Body of pancreas (tissue), 4 donors: ENCODE results near the gene NANOS2. TPM values are rescaled to one million over a fixed set of nuclear protein-coding genes. Genes with fewer than 3 reads are reported as not detected.

Source experiments
- ATAC-seq: fragments of 150-250 bp; one replicate; pipeline ENCODE4 v1.9.1; 2016
- DNase-seq, 4 donors: peaks; one replicate each; pipeline ENCODE4 v3.0.0-alpha.2; 2019
- H3K27ac ChIP-seq, 4 donors: fragments of 200-600 bp; sonication (generic); 1 replicate in 3 of 4; 2 replicates in 1 of 4; pipeline versions ENCODE4 v1.5.1 to v1.6.1; 2016 to 2019; ENCODE audit warnings: mild to moderate bottlenecking in 1 of 4, mixed read lengths in 1 of 4, moderate library complexity in 1 of 4
- H3K27me3 ChIP-seq, 2 donors: fragments of 200-600 bp; sonication (generic); one replicate each; pipeline ENCODE4 v1.6.0; 2016; ENCODE audit warnings: mild to moderate bottlenecking in 1 of 2
- H3K36me3 ChIP-seq, 2 donors: fragments of 200-600 bp; sonication (generic); replicated peaks in 1 of 2; 2 replicates each; pipeline ENCODE4 v1.5.1; 2016; ENCODE audit warnings: low read depth in 2 of 2; ENCODE audit not compliant: insufficient read depth in 1 of 2
- H3K4me1 ChIP-seq: fragments of 200-600 bp; sonication (generic); one replicate; pipeline ENCODE4 v1.6.0; 2016
- H3K4me3 ChIP-seq, 2 donors: fragments of 200-600 bp; sonication (generic); 1 replicate in 1 of 2; 2 replicates in 1 of 2; pipeline ENCODE4 v1.5.1; 2016 to 2019
- H3K9me3 ChIP-seq, 3 donors: fragments of 200-600 bp; sonication (generic); 1 replicate in 2 of 3; 2 replicates in 1 of 3; pipeline ENCODE4 v1.5.1; 2016
- CTCF ChIP-seq, 7 experiments: fragments of 450-650 bp in 4 of 7; fragments of 200-600 bp in 3 of 7; sonication (generic) in 3 of 7; IDR thresholded peaks; one replicate each; pipeline ENCODE4 v1.5.1; 2016 to 2019; ENCODE audit warnings: antibody characterized with exemption in 7 of 7
- POLR2A ChIP-seq, 3 donors: fragments of 450-650 bp; IDR thresholded peaks; one replicate each; pipeline ENCODE4 v1.6.1; 2016; ENCODE audit warnings: antibody characterized with exemption in 3 of 3, mild to moderate bottlenecking in 2 of 3
- WGBS, 2 donors: methylation state at CpG; one replicate each; pipeline ENCODE4 v1.1.5; 2017; 5-methylcytosine and 5-hydroxymethylcytosine counted together
- intact Hi-C: fragments of 100-400 bp; cut with DNase I; formaldehyde crosslinking; loops from one replicate; pipeline ENCODE4 v1.15.1; 2023
- total RNA-seq, 2 donors: library from RNA; depleted of rRNA; stranded (reverse); fragments of >200 nt; gene quantifications; one replicate each; pipeline ENCODE4 v1.1.0, GENCODE V29; 2016

Gene NANOS2
- total RNA-seq, 2 donors from 2014 or later: not detected

- intact Hi-C loops: no loop called here
- ATAC-seq: no peak
- TF ChIP-seq CTCF (IDR thresholded peaks at IDR 0.05) (no peak), POLR2A (IDR thresholded peaks at IDR 0.05) (no peak)
- no peak overlapping the region for H3K4me3 ChIP-seq
- H3K27ac ChIP-seq: no peak overlapping the region
- peaks cover 4% of the 10 kb centered on the region for H3K4me1 ChIP-seq
- WGBS, 2 donors: 66 to 73% methylated on average over 12 of the region's 12 CpGs
- no peaks in the 10 kb centered on the region for H3K36me3 ChIP-seq
- no peaks in the 10 kb centered on the region for H3K27me3 ChIP-seq
- DNase-seq: no peak
- H3K9me3 ChIP-seq: no peaks in the 10 kb centered on the region
These were observed 44.4 kb upstream of the NANOS2 start for GRCh38 chr19:45958769-45959516.

- intact Hi-C loops: no loop called here
- TF ChIP-seq CTCF (IDR thresholded peaks at IDR 0.05) (no peak), POLR2A (IDR thresholded peaks at IDR 0.05) (no peak)
- Histone ChIP-seq H3K4me1 (peaks cover 4% of the 10 kb centered on the region), H3K9me3 (no peaks in the 10 kb centered on the region), H3K27ac (no peak overlapping the region), H3K27me3 (no peaks in the 10 kb centered on the region), H3K36me3 (no peaks in the 10 kb centered on the region), H3K4me3 (no peak overlapping the region)
- no peak for DNase-seq
- WGBS, 2 donors: 83 to 86% methylated on average over 6 of the region's 6 CpGs
- ATAC-seq: no peak
These were observed 43.7 kb upstream of the NANOS2 start for GRCh38 chr19:45958320-45958719.

- no peak for TF ChIP-seq CTCF (IDR thresholded peaks at IDR 0.05)
- TF ChIP-seq POLR2A (IDR thresholded peaks at IDR 0.05): no peak
- DNase-seq (peak in 3 of 4 donors; percentile 14 to 28 (median 23)), ATAC-seq (peak; percentile 51)
- 39 to 41% methylated on average over 13 of the region's 13 CpGs for WGBS, 2 donors
- Histone ChIP-seq H3K9me3 (no peaks in the 10 kb centered on the region), H3K4me1 (peaks cover 14% of the 10 kb centered on the region), H3K27me3 (no peaks in the 10 kb centered on the region), H3K36me3 (no peaks in the 10 kb centered on the region), H3K4me3 (no peak overlapping the region), H3K27ac (no peak overlapping the region)
- intact Hi-C loops: no loop called here
These were observed 41.5 kb upstream of the NANOS2 start for GRCh38 chr19:45955905-45956608.

- Histone ChIP-seq H3K4me1 (peaks cover 10% of the 10 kb centered on the region), H3K9me3 (no peaks in the 10 kb centered on the region), H3K4me3 (no peak overlapping the region), H3K36me3 (no peaks in the 10 kb centered on the region), H3K27ac (no peak overlapping the region), H3K27me3 (no peaks in the 10 kb centered on the region)
- intact Hi-C loops: no loop called here
- 29 to 32% methylated on average over 6 to 9 of the region's 9 CpGs for WGBS, 2 donors
- no peak for TF ChIP-seq POLR2A (IDR thresholded peaks at IDR 0.05)
- no peak for TF ChIP-seq CTCF (IDR thresholded peaks at IDR 0.05)
- no peak for DNase-seq
- ATAC-seq: no peak
These were observed 39.6 kb upstream of the NANOS2 start for GRCh38 chr19:45954156-45954555.
